HTR-8/SVneo (cell line): Measurements from ENCODE around the gene GLA.

Experiments
- DNase-seq: peaks from one replicate; pipeline ENCODE4 v3.0.0; 2011; ENCODE audit warnings: low spot score, mixed read lengths; ENCODE audit not compliant: insufficient read length
- FAIRE-seq: peaks from 2 replicates; lab custom pipeline; 2011; peaks lifted over from hg19 to GRCh38; lab: Jason Lieb, UNC

The GLA gene

GRCh38 chrX:101407748-101408531, at the start of gene GLA, which contains the start of gene HNRNPH2:
TSS of gene GLA (minus strand) at chrX:101407925. CDS start at chrX:101407903, 22 bp downstream.
TSS of gene HNRNPH2 (plus strand) at chrX:101408222. CDS start at chrX:101411989, 3,767 bp downstream.
- peak; percentile 72 for DNase-seq
- FAIRE-seq: no peak

GRCh38 chrX:101452056-101452455, 44.3 kb upstream of the GLA start:
- FAIRE-seq (no peak), DNase-seq (no peak)

GRCh38 chrX:101450961-101451360, 43.2 kb upstream of the GLA start:
- DNase-seq: no peak
- FAIRE-seq: no peak

GRCh38 chrX:101450085-101450484, 42.4 kb upstream of the GLA start:
- FAIRE-seq (no peak), DNase-seq (no peak)

GRCh38 chrX:101449279-101449678, 41.6 kb upstream of the GLA start:
- no peak for FAIRE-seq
- no peak for DNase-seq

- no peak for DNase-seq
- FAIRE-seq: no peak
Observed at GRCh38 chrX:101442085-101442484, 34.4 kb upstream of the GLA start.

- DNase-seq (no peak), FAIRE-seq (no peak)
Observed at GRCh38 chrX:101430457-101431078, 22.8 kb upstream of the GLA start.

DNA sequence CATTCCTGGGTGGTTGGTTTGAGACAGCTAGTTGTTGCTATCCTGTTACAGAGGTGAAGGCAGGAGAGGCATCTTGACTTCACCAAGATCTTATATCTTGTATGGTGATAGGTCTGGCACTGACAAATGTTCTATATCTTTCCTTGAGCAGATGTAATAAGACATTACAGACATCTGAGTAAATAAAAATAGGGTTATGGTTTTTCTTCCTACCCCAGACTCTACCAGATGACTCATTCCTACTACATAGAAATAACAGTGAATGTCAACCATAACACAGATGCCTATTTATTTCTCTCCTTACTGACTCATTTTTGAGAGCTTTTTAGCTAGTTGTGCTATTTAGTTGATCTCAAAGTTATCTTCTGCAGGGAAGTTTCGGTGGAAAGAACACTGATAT, 22.2 kb upstream of the GLA start:
- FAIRE-seq: no peak
- no peak for DNase-seq

- FAIRE-seq (no peak), DNase-seq (no peak)
Observed at GRCh38 chrX:101427954-101428353, 20.2 kb upstream of the GLA start.

DNA sequence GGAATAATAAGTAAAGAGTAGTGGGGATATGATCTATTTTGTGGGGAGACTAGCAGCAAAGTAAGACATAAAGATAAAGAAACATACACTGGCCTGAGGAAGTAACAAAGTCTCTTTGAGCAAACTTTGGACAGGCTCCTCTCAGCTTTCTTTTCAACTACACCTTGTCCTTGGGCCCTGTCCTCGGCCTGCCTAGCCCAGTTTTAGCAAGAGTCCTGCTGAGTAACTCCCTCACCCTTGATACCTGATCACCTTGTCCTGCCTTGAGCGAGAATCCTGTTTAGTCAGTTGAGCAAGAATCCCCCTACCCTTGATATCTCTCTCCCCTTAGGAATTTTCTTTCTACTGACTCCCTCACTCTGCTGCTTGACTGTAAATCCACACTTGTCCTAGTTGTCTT, 11.8 kb upstream of the GLA start:
- no peak for FAIRE-seq
- DNase-seq: no peak

- DNase-seq (no peak), FAIRE-seq (no peak)
Observed at GRCh38 chrX:101417981-101418841, 10.5 kb upstream of the GLA start.

- FAIRE-seq (no peak), DNase-seq (no peak)
Observed at GRCh38 chrX:101417190-101417589, 9.5 kb upstream of the GLA start.

DNA sequence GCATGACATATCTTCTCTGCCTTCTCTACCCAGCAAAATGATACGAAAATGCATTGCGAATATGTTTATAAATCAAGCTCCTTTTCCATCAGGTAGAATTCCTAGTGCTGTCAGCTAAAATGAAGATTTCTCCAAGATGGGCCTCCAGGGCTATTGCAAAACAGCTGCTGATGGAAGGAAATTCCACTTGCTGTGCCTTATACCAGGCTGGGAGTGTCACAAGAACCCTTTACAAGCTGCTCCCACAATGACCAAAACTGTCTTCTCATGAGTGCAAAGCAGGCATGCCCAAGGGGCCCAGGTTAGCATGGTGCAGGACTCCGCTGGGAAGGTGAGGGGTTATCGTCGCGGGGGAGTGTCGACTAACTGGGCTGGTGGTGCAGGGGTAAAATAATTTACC, 9.0 kb upstream of the GLA start:
- DNase-seq: no peak
- FAIRE-seq: no peak

DNA sequence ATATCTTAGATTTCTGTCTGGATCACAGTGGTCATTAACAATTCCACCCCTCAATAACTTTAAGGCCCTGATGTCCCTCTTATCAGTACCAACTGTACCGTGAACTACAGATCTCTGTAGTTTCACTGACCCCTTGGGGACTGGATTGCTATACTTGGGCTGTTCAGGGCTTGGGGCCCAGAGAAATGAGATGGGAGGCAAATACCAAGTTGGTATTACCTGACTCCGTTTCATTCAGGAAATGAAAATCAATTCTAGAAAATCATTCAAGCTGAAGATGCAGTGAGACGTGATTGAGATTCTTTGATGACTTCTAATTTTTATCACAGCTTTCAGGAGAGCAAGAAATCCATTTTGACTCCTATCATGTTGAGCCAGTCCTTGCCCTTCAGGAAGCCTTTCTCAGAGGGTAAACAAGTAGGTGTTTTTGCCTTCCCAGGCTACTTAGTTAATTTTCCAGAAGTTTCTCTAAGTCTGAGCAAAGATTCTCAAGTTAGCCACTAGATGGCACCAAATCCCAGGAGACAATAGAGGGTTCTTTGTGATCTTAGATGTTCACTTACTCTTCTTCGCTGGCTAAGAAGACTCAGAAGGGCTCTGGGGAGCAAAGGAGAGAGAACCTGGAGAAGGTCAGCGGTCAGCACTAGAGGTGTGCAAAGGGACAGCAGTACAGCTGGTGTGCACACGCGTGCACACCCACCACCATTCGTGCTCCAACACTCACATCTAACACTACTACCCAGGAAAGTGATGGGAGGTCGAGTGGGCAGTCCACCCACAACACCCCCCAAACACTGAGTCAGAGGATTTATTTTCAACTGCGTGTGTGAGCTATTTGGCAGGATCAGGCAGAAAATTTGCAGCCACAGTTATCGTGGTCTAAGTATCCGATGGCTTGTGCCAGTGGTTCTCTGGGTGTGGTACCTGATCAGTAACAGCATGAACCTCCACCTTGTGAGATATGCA, 7.7 kb upstream of the GLA start:
- DNase-seq: no peak
- FAIRE-seq: no peak

DNA sequence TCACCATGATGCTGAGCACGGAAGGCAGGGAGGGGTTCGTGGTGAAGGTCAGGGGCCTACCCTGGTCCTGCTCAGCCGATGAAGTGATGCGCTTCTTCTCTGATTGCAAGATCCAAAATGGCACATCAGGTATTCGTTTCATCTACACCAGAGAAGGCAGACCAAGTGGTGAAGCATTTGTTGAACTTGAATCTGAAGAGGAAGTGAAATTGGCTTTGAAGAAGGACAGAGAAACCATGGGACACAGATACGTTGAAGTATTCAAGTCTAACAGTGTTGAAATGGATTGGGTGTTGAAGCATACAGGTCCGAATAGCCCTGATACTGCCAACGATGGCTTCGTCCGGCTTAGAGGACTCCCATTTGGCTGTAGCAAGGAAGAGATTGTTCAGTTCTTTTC, 4.3 kb upstream of the GLA start:
- no peak for FAIRE-seq
- DNase-seq: no peak

GRCh38 chrX:101410461-101410860, 2.7 kb upstream of the GLA start:
- FAIRE-seq (no peak), DNase-seq (no peak)

DNA sequence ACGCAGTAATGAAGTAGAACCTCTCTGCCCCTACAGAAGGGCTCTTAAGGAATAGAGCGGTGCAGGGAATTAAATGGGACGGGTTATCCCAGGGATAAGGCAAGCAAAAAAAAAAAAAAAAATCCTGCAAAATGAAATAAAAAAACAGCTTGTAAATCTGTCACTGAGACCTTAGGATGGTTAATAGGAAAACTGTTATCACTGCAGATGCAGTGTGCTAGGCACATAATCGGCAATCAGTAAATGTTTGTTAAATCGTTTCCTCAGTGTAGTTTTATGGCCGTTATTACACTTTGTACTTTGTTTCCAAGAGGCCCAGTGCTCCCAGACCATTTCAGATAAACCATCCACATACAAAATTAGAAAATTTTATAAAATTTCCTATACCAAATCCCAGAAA, 1.3 kb upstream of the GLA start:
- FAIRE-seq: no peak
- no peak for DNase-seq

DNA sequence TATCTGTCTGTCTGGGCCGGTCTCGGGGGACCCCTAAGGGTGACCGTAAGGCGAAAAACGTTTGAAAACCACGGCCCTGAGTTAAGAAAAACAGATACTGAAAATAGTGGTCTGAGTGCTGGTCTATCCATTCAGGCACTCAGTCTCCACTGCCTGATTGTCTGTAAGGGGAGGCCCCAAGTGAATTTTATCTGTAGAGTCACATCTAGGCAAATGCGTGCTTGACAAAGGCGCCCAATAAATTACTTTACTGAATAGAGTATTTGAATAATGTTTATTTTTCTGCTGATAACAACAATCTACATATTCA, 762 bp upstream of the GLA start:
- DNase-seq (no peak), FAIRE-seq (no peak)

GRCh38 chrX:101407167-101407747, 468 bp downstream of the GLA start:
- DNase-seq (no peak), FAIRE-seq (no peak)

GRCh38 chrX:101399825-101400224, 7.9 kb downstream of the GLA start:
- DNase-seq: no peak
- FAIRE-seq: no peak
